ENCODE measurements around the gene SF3B4.
A peak's percentile ranks its signal among the peaks of the same experiment; 100 is the strongest.

SF3B4 gene, protein sequence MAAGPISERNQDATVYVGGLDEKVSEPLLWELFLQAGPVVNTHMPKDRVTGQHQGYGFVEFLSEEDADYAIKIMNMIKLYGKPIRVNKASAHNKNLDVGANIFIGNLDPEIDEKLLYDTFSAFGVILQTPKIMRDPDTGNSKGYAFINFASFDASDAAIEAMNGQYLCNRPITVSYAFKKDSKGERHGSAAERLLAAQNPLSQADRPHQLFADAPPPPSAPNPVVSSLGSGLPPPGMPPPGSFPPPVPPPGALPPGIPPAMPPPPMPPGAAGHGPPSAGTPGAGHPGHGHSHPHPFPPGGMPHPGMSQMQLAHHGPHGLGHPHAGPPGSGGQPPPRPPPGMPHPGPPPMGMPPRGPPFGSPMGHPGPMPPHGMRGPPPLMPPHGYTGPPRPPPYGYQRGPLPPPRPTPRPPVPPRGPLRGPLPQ

DNA sequence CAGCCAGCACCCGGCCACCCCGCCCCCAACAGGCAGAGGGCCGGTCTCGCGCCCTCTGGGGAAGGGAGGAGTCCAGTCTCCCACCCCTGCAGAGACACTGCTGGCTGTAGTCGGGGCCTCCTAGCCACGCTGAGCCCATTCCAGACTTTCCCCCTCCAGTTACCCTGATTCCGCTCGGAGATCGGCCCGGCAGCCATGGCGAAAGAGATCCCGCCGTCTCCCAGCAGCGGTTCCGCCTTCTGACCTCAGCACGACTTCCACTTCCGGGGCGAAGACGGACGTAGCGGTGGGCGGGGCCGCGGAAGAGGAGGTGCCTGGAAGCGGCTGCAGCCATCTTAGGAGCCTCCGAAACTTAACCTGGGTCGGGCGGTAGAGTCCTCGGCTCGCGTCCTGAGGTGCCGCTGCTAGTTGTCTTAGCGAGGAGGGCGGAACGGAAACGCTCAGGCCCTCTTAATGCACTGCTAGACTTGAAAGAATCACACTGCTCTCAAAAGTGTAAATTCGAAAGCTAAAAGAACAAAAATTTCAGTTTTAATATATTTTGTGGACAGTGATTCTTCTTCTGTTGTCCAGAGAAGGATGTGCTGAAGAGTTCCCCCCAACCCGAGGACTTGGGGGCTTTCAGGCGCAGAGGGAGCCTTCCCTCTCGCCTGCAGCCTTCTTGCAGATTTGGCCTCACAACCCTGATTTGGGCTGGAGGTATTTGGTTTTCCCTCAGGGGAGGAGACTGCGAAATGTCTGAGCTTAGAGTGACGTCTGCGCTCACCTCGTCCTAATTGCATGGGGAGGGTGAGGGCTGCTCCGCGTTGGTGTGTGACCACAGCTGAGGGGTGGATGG is at the start of gene SF3B4:
Gene SF3B4, minus strand, starts transcription at position 241 of the 838 bp plus-strand sequence. Its CDS starts 44 bp downstream, at position 197.
- H3K27ac ChIP-seq: peak within 1 kb of the TSS; percentile 96
- TF ChIP-seq ZFX (IDR thresholded peaks at IDR 0.05): peak; percentile 81
- TF ChIP-seq, protein P1, sequence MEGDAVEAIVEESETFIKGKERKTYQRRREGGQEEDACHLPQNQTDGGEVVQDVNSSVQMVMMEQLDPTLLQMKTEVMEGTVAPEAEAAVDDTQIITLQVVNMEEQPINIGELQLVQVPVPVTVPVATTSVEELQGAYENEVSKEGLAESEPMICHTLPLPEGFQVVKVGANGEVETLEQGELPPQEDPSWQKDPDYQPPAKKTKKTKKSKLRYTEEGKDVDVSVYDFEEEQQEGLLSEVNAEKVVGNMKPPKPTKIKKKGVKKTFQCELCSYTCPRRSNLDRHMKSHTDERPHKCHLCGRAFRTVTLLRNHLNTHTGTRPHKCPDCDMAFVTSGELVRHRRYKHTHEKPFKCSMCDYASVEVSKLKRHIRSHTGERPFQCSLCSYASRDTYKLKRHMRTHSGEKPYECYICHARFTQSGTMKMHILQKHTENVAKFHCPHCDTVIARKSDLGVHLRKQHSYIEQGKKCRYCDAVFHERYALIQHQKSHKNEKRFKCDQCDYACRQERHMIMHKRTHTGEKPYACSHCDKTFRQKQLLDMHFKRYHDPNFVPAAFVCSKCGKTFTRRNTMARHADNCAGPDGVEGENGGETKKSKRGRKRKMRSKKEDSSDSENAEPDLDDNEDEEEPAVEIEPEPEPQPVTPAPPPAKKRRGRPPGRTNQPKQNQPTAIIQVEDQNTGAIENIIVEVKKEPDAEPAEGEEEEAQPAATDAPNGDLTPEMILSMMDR (conservative IDR thresholded peaks at IDR 0.05): no peak

DNA sequence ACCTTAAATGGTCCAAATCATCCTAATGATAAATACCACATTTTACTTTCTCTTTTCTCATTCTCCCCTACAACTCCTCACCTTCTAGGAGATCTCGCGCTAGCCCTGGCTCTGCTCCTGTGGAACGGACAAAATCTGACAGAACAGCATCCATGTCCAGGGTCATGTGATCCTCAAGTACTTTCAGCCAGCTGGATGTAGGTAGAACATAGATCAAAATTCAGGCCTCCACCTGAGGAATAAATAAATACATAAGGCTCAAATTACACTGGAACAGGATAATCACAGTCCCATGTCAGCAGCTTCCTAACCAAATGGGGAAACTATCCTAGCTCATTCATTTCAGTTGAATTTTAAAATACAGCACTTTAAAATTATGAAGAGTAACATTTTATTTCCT is 49.7 kb upstream of the SF3B4 start:
- TF ChIP-seq, protein P1 (conservative IDR thresholded peaks at IDR 0.05): no peak
- no peak for TF ChIP-seq ZFX (IDR thresholded peaks at IDR 0.05)
- H3K27ac ChIP-seq: no peak overlapping the region

DNA sequence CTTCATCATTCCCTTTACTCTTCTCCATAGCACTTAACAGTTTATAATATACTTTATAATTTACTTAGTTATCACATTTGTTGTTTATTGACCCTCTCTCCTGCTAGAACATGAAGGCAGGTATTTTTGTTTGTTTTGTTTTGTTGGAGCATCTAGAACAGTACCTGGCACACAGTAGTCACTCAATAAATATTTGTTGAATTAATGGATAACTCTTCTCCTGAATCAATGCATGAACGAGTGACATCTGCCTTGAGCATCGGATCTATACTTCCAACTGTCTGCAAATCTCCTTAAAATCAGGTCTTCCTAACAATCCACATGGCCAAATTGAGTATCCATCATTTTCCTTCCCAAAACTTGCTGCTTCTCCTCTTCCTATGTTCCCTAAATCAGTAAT is 44.9 kb upstream of the SF3B4 start:
- no peak overlapping the region for H3K27ac ChIP-seq
- no peak for TF ChIP-seq ZFX (IDR thresholded peaks at IDR 0.05)
- TF ChIP-seq, protein P1 (conservative IDR thresholded peaks at IDR 0.05): no peak

DNA sequence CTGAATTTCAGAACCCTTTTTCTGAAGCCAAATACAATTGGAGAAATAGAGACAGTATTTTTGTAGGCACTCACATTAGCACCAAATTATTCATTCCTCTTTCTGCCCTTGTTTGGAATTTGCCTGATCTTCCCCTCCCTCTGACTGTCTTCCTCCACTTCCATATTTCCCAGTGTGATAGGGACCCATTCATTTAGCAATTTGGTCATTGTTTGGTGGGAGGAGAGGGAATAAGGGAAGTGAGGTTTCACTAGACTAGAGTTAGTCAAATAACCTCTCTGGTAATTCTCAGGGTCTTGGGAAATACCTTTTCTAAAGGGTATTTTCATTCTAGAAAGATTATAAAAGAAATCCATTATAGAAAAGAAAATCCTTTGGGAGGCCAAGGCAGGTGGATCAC is 40.0 kb upstream of the SF3B4 start:
- TF ChIP-seq, protein P1 (conservative IDR thresholded peaks at IDR 0.05): no peak
- TF ChIP-seq ZFX (IDR thresholded peaks at IDR 0.05): no peak
- H3K27ac ChIP-seq: no peak overlapping the region

DNA sequence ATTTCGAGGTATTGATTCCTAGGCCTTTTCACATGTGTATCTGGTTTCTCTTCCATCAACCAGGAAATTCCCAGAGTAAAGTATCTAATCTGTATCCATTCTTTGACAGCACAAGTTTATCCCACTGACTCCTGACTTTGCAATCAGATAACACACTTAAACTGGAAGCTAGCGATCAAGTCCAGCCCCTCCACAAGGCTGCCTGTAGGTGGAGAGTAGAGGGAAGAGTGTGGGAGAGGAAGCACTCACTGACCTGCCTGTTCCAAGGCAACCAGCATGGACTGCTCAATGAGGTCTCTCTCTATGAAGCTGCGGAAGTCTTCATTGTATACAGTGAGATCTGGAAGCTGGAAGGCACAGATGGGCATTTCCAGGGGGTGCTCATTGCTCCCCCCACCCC is 39.4 kb upstream of the SF3B4 start:
- H3K27ac ChIP-seq: no peak overlapping the region
- TF ChIP-seq, protein P1 (conservative IDR thresholded peaks at IDR 0.05): no peak
- TF ChIP-seq ZFX (IDR thresholded peaks at IDR 0.05): no peak

DNA sequence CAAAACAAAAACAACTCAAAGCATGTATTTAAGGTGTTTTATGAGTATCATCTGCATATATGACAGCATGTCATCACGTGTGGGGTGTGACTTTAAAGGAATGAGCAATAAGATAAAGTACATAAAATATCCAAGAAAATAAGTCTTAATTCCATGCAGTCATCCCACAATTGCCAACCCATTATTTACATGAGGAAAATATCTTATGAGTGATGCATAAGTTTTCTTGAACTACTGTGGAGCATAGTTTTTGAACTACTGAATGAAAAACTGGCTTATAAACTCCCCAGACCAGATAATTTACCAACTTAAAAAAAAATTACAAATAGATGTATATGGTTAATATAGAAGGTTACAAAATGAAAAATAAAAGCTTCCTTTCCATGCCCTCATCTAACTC is 38.8 kb upstream of the SF3B4 start:
- H3K27ac ChIP-seq: no peak overlapping the region
- TF ChIP-seq, protein P1 (conservative IDR thresholded peaks at IDR 0.05): no peak

DNA sequence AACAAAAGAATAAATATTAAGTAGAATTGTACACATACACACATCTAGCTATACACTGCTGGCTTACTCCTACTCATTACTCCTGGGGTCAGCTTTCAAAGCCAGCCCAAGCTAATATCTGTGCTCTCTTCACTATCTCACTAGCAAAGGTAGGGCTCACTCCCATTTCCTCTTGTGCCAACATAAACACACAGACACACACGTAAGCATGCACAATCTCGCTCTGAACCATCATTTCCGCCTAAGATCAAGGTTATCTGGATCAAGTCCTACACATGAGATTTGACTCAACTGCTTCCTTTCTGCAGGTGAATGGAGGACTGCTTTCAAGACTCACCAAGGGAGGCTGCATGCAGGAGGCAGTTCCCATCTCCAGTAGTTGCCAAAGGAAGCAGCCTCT is 37.8 kb upstream of the SF3B4 start:
- TF ChIP-seq ZFX (IDR thresholded peaks at IDR 0.05): no peak
- TF ChIP-seq, protein P1 (conservative IDR thresholded peaks at IDR 0.05): no peak
- no peak overlapping the region for H3K27ac ChIP-seq
